ENCODE measurements around the gene GRID2.
A peak's percentile ranks its signal among the peaks of the same experiment; 100 is the strongest.
"Not testable (repeated sequence)": the region's sequence is repeated elsewhere in the genome, so short reads cannot be mapped to it uniquely, and the experiment has no call there.

The GRID2 gene

GRCh38 chr4:92344216-92344615, 40.5 kb downstream of the GRID2 start:
- DNase-seq (ENCODE audit: insufficient read length, low spot score) (no peak), FAIRE-seq (no peak)
- no peak for TF ChIP-seq POU2F2 (IDR thresholded peaks at IDR 0.05; ENCODE audit: low read depth, low read length)
- no peak for TF ChIP-seq POLR2A (IDR thresholded peaks at IDR 0.05; ENCODE audit: low read depth, low read length)
- no peak for TF ChIP-seq SPI1 (IDR thresholded peaks at IDR 0.05; ENCODE audit: low read depth, low read length)
- no peak for TF ChIP-seq PAX5 (IDR thresholded peaks at IDR 0.05; ENCODE audit: insufficient read depth, low read length, severe bottlenecking)
- TF ChIP-seq TAF1 (IDR thresholded peaks at IDR 0.05; ENCODE audit: low read depth, low read length), result no peak
- no peak for TF ChIP-seq POLR2AphosphoS5 (IDR thresholded peaks at IDR 0.05; ENCODE audit: low read depth, low read length)

- FAIRE-seq (no peak), DNase-seq (ENCODE audit: insufficient read length, low spot score) (no peak)
- no peak for TF ChIP-seq PAX5 (IDR thresholded peaks at IDR 0.05; ENCODE audit: insufficient read depth, low read length, severe bottlenecking)
- TF ChIP-seq POLR2A (IDR thresholded peaks at IDR 0.05; ENCODE audit: low read depth, low read length), result no peak
- TF ChIP-seq POU2F2 (IDR thresholded peaks at IDR 0.05; ENCODE audit: low read depth, low read length), result no peak
- no peak for TF ChIP-seq SPI1 (IDR thresholded peaks at IDR 0.05; ENCODE audit: low read depth, low read length)
- TF ChIP-seq TAF1 (IDR thresholded peaks at IDR 0.05; ENCODE audit: low read depth, low read length), result no peak
- TF ChIP-seq POLR2AphosphoS5 (IDR thresholded peaks at IDR 0.05; ENCODE audit: low read depth, low read length), result no peak
These were observed 42.5 kb downstream of the GRID2 start for GRCh38 chr4:92346289-92346688.

- FAIRE-seq (no peak), DNase-seq (ENCODE audit: insufficient read length, low spot score) (no peak)
- TF ChIP-seq POLR2AphosphoS5 (IDR thresholded peaks at IDR 0.05; ENCODE audit: low read depth, low read length) (no peak), POLR2A (IDR thresholded peaks at IDR 0.05; ENCODE audit: low read depth, low read length) (no peak), SPI1 (IDR thresholded peaks at IDR 0.05; ENCODE audit: low read depth, low read length) (no peak), PAX5 (IDR thresholded peaks at IDR 0.05; ENCODE audit: insufficient read depth, low read length, severe bottlenecking) (no peak), TAF1 (IDR thresholded peaks at IDR 0.05; ENCODE audit: low read depth, low read length) (no peak), POU2F2 (IDR thresholded peaks at IDR 0.05; ENCODE audit: low read depth, low read length) (no peak)
These were observed 54.2 kb downstream of the GRID2 start for GRCh38 chr4:92357966-92358365.

- FAIRE-seq (no peak), DNase-seq (ENCODE audit: insufficient read length, low spot score) (no peak)
- TF ChIP-seq TAF1 (IDR thresholded peaks at IDR 0.05; ENCODE audit: low read depth, low read length) (no peak), POU2F2 (IDR thresholded peaks at IDR 0.05; ENCODE audit: low read depth, low read length) (no peak), POLR2AphosphoS5 (IDR thresholded peaks at IDR 0.05; ENCODE audit: low read depth, low read length) (no peak), POLR2A (IDR thresholded peaks at IDR 0.05; ENCODE audit: low read depth, low read length) (no peak), PAX5 (IDR thresholded peaks at IDR 0.05; ENCODE audit: insufficient read depth, low read length, severe bottlenecking) (no peak), SPI1 (IDR thresholded peaks at IDR 0.05; ENCODE audit: low read depth, low read length) (no peak)
These were observed 55.7 kb downstream of the GRID2 start for GRCh38 chr4:92359491-92359890.

GRCh38 chr4:92362028-92362427, 58.3 kb downstream of the GRID2 start:
- TF ChIP-seq SPI1 (IDR thresholded peaks at IDR 0.05; ENCODE audit: low read depth, low read length) (no peak), POLR2AphosphoS5 (IDR thresholded peaks at IDR 0.05; ENCODE audit: low read depth, low read length) (no peak), TAF1 (IDR thresholded peaks at IDR 0.05; ENCODE audit: low read depth, low read length) (no peak), POU2F2 (IDR thresholded peaks at IDR 0.05; ENCODE audit: low read depth, low read length) (no peak), PAX5 (IDR thresholded peaks at IDR 0.05; ENCODE audit: insufficient read depth, low read length, severe bottlenecking) (no peak), POLR2A (IDR thresholded peaks at IDR 0.05; ENCODE audit: low read depth, low read length) (no peak)
- DNase-seq (ENCODE audit: insufficient read length, low spot score), result no peak
- FAIRE-seq, result no peak

GRCh38 chr4:92368653-92369052, 64.9 kb downstream of the GRID2 start:
- TF ChIP-seq PAX5 (IDR thresholded peaks at IDR 0.05; ENCODE audit: insufficient read depth, low read length, severe bottlenecking) (no peak), POU2F2 (IDR thresholded peaks at IDR 0.05; ENCODE audit: low read depth, low read length) (no peak), SPI1 (IDR thresholded peaks at IDR 0.05; ENCODE audit: low read depth, low read length) (no peak), POLR2A (IDR thresholded peaks at IDR 0.05; ENCODE audit: low read depth, low read length) (no peak), POLR2AphosphoS5 (IDR thresholded peaks at IDR 0.05; ENCODE audit: low read depth, low read length) (no peak), TAF1 (IDR thresholded peaks at IDR 0.05; ENCODE audit: low read depth, low read length) (no peak)
- no peak for DNase-seq (ENCODE audit: insufficient read length, low spot score)
- FAIRE-seq, result no peak

- DNase-seq (ENCODE audit: insufficient read length, low spot score) (no peak), FAIRE-seq (no peak)
- TF ChIP-seq SPI1 (IDR thresholded peaks at IDR 0.05; ENCODE audit: low read depth, low read length) (no peak), TAF1 (IDR thresholded peaks at IDR 0.05; ENCODE audit: low read depth, low read length) (no peak), POU2F2 (IDR thresholded peaks at IDR 0.05; ENCODE audit: low read depth, low read length) (no peak), PAX5 (IDR thresholded peaks at IDR 0.05; ENCODE audit: insufficient read depth, low read length, severe bottlenecking) (no peak), POLR2A (IDR thresholded peaks at IDR 0.05; ENCODE audit: low read depth, low read length) (no peak), POLR2AphosphoS5 (IDR thresholded peaks at IDR 0.05; ENCODE audit: low read depth, low read length) (no peak)
These were observed 77.8 kb downstream of the GRID2 start for GRCh38 chr4:92381616-92382015.

GRCh38 chr4:92382128-92382527, 78.4 kb downstream of the GRID2 start:
- TF ChIP-seq TAF1 (IDR thresholded peaks at IDR 0.05; ENCODE audit: low read depth, low read length), result no peak
- DNase-seq (ENCODE audit: insufficient read length, low spot score) (no peak), FAIRE-seq (no peak)

- DNase-seq (ENCODE audit: insufficient read length, low spot score), result no peak
These were observed 83.8 kb downstream of the GRID2 start for GRCh38 chr4:92387459-92388069.

GRCh38 chr4:92399032-92399431, 95.3 kb downstream of the GRID2 start:
- FAIRE-seq (no peak), DNase-seq (ENCODE audit: insufficient read length, low spot score) (no peak)
- TF ChIP-seq SPI1 (IDR thresholded peaks at IDR 0.05; ENCODE audit: low read depth, low read length) (no peak), POU2F2 (IDR thresholded peaks at IDR 0.05; ENCODE audit: low read depth, low read length) (no peak), POLR2AphosphoS5 (IDR thresholded peaks at IDR 0.05; ENCODE audit: low read depth, low read length) (no peak), POLR2A (IDR thresholded peaks at IDR 0.05; ENCODE audit: low read depth, low read length) (no peak), PAX5 (IDR thresholded peaks at IDR 0.05; ENCODE audit: insufficient read depth, low read length, severe bottlenecking) (no peak), TAF1 (IDR thresholded peaks at IDR 0.05; ENCODE audit: low read depth, low read length) (no peak)

More at GRCh38 chr4:92387459-92388069, 83.8 kb downstream of the GRID2 start:
- FAIRE-seq, result peak; percentile 81
- TF ChIP-seq POLR2A (IDR thresholded peaks at IDR 0.05; ENCODE audit: low read depth, low read length), result no peak
- peak; percentile 54; the same call in 1 of the 2 replicates for TF ChIP-seq SPI1 (IDR thresholded peaks at IDR 0.05; ENCODE audit: low read depth, low read length)

GRCh38 chr4:92403525-92403924, 99.8 kb downstream of the GRID2 start:
- not testable (repeated sequence) for DNase-seq (ENCODE audit: insufficient read length, low spot score); FAIRE-seq

Measured in GM12891 (cell line).